ENCODE measurements around the gene CLDN24. TPM values are rescaled to one million over a fixed set of nuclear protein-coding genes. Genes with fewer than 3 reads are reported as not detected.

CLDN24 gene
- total RNA-seq, 1 experiment from 2014 or later, result not detected

DNA sequence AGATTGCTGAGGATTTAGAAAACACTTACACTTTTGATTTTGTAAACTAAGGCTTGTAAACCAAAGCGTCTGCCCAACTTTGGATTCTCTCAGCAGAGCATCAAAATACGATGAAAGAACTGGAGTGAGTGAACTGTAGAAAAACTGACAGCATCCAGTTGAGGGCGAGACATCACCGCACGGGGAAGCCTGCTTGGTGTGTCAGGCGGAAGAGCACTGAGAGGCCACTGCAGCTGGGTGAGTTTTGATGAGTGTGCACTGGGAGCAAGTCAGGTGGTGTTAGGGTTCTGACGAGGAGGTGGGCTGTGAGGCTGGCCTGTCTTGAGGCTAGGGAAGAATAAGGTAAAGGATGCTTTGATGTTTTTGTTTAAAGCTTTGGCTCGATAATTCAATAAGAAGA is 46.8 kb upstream of the CLDN24 start:
- no peak overlapping the region for H4K8ac ChIP-seq (replicated peaks; ENCODE audit: insufficient read length, low read depth, low read length)
- H3K4me2 ChIP-seq (ENCODE audit: insufficient read depth, insufficient read length, low read length), result no peak overlapping the region
- no peak overlapping the region for H2BK15ac ChIP-seq (ENCODE audit: low read depth, low read length)
- no peak overlapping the region for H2BK120ac ChIP-seq (ENCODE audit: low read depth, low read length, poor library complexity, severe bottlenecking)
- H3K27me3 ChIP-seq (ENCODE audit: insufficient read depth, low read length), result no peaks in the 10 kb centered on the region
- H3K23ac ChIP-seq (ENCODE audit: insufficient read length, low read depth, low read length), result no peak overlapping the region
- H4K20me1 ChIP-seq (ENCODE audit: control insufficient read depth, insufficient read depth, insufficient read length), result no peaks in the 10 kb centered on the region
- no peak overlapping the region for H4K5ac ChIP-seq (ENCODE audit: insufficient read length, low read depth, low read length)
- no peak overlapping the region for H3K4ac ChIP-seq (ENCODE audit: low read depth, low read length)
- H3K4me1 Mint-ChIP-seq, result peaks cover 5 to 9% of the 10 kb centered on the region in 2 experiments; a peak in 2 of 4 replicates
- H3K4me1 ChIP-seq (ENCODE audit: insufficient read depth, low read length), result no peaks in the 10 kb centered on the region
- no peak overlapping the region for H3K18ac ChIP-seq (ENCODE audit: insufficient read length, low read depth, low read length)
- H3K27ac ChIP-seq (ENCODE audit: insufficient read length, low read depth, low read length), result no peak overlapping the region
- TF ChIP-seq, protein P1, sequence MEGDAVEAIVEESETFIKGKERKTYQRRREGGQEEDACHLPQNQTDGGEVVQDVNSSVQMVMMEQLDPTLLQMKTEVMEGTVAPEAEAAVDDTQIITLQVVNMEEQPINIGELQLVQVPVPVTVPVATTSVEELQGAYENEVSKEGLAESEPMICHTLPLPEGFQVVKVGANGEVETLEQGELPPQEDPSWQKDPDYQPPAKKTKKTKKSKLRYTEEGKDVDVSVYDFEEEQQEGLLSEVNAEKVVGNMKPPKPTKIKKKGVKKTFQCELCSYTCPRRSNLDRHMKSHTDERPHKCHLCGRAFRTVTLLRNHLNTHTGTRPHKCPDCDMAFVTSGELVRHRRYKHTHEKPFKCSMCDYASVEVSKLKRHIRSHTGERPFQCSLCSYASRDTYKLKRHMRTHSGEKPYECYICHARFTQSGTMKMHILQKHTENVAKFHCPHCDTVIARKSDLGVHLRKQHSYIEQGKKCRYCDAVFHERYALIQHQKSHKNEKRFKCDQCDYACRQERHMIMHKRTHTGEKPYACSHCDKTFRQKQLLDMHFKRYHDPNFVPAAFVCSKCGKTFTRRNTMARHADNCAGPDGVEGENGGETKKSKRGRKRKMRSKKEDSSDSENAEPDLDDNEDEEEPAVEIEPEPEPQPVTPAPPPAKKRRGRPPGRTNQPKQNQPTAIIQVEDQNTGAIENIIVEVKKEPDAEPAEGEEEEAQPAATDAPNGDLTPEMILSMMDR (conservative IDR thresholded peaks at IDR 0.05), result no peak
- H3K9ac ChIP-seq (ENCODE audit: extremely low read depth, insufficient read length, low read length), result no peak overlapping the region
- no peak for DNase-seq
- no peaks in the 10 kb centered on the region for H3K79me1 ChIP-seq (ENCODE audit: insufficient read depth, low read depth, low read length, poor library complexity, severe bottlenecking)
- H3K27me3 Mint-ChIP-seq (ENCODE audit: low read depth), result peaks cover 1% of the 10 kb centered on the region
- no peak overlapping the region for H2BK20ac ChIP-seq (ENCODE audit: low read depth, low read length, poor library complexity, severe bottlenecking)
- H4K91ac ChIP-seq (ENCODE audit: insufficient read length, low read depth, low read length), result no peak overlapping the region
- no peak overlapping the region for H2BK12ac ChIP-seq (ENCODE audit: insufficient read length, low read depth, low read length)
- no peak overlapping the region for H3K4me3 Mint-ChIP-seq
- H2AFZ ChIP-seq (ENCODE audit: low read length), result no peak overlapping the region
- no peak overlapping the region for H2BK5ac ChIP-seq (ENCODE audit: insufficient read length, low read length)
- H2AK5ac ChIP-seq (ENCODE audit: insufficient read length, low read length), result no peak overlapping the region
- WGBS (ENCODE audit: extremely low coverage, insufficient read length, low lambda C conversion rate), result no CpG with 5 or more reads among the region's 8 CpGs
- no peaks in the 10 kb centered on the region for H3K79me2 ChIP-seq (ENCODE audit: insufficient read depth, low read length)
- H3K14ac ChIP-seq (ENCODE audit: insufficient read depth, low read length), result no peak overlapping the region
- H3K56ac ChIP-seq (ENCODE audit: insufficient read length, low read depth, low read length), result no peak overlapping the region
- H3K23me2 ChIP-seq (ENCODE audit: insufficient read length, low read depth, low read length, poor library complexity, severe bottlenecking), result no peaks in the 10 kb centered on the region
- no peaks in the 10 kb centered on the region for H3K9me3 ChIP-seq (ENCODE audit: control insufficient read depth, low read depth, low read length)
- no peak overlapping the region for H3T11ph ChIP-seq (ENCODE audit: low read length)
- H3K36me3 Mint-ChIP-seq (ENCODE audit: insufficient read depth in 1 of 3, low read depth in 3 of 3), result peaks cover 0 to 8% (median 6%) of the 10 kb centered on the region in 3 experiments; a peak in 3 of 7 replicates
- no peak overlapping the region; a peak in 1 of 7 replicates for H3K27ac Mint-ChIP-seq
- H3K9me3 Mint-ChIP-seq, result peaks cover 14 to 19% of the 10 kb centered on the region in 2 experiments
